Lung (tissue), 12 donors: ENCODE results near the gene MRPS25. TPM values are rescaled to one million over a fixed set of nuclear protein-coding genes. Genes with fewer than 3 reads are reported as not detected.

Experiments
- ATAC-seq: fragments of 200-7000 bp; cut with Tn5 transposase; one replicate; pipeline ENCODE4 v1.9.1; 2020; ENCODE audit warnings: moderate number of reproducible peaks; ENCODE audit not compliant: insufficient read depth, low FRiP score
- DNase-seq, 3 donors: peaks; one replicate each; pipeline ENCODE4 v3.0.0-alpha.2; 2013 to 2017
- H3K27ac ChIP-seq, 2 donors: one replicate each; pipeline ENCODE4 v1.5.1; 2013; ENCODE audit warnings: mild to moderate bottlenecking in 2 of 2, moderate library complexity in 2 of 2, control low read depth in 1 of 2, inconsistent platforms in 1 of 2, low read depth in 1 of 2, low read length in 1 of 2
- H3K27me3 ChIP-seq, 3 donors: one replicate each; pipeline ENCODE4 v1.5.1; 2013; ENCODE audit warnings: low read length in 2 of 3; ENCODE audit not compliant: control insufficient read depth in 3 of 3, insufficient read depth in 3 of 3
- H3K36me3 ChIP-seq, 4 donors: one replicate each; pipeline ENCODE4 v1.5.1; 2013; ENCODE audit warnings: low read length in 4 of 4, mild to moderate bottlenecking in 1 of 4, moderate library complexity in 1 of 4; ENCODE audit not compliant: control insufficient read depth in 4 of 4, insufficient read depth in 4 of 4
- H3K4me1 ChIP-seq, 5 donors: one replicate each; pipeline ENCODE4 v1.5.1; 2013; ENCODE audit warnings: low read length in 5 of 5, mild to moderate bottlenecking in 2 of 5, moderate library complexity in 1 of 5; ENCODE audit not compliant: control insufficient read depth in 5 of 5, insufficient read depth in 5 of 5
- H3K4me3 ChIP-seq: one replicate; pipeline ENCODE4 v1.5.1; 2013; ENCODE audit warnings: mild to moderate bottlenecking, control low read depth, moderate library complexity
- H3K9ac ChIP-seq, 2 donors: one replicate each; pipeline ENCODE4 v1.5.1; 2013; ENCODE audit warnings: low read length in 2 of 2, control low read depth in 1 of 2; ENCODE audit not compliant: insufficient read depth in 1 of 2
- H3K9me3 ChIP-seq, 4 donors: one replicate each; pipeline ENCODE4 v1.5.1; 2013; ENCODE audit warnings: low read length in 3 of 4, mild to moderate bottlenecking in 1 of 4, moderate library complexity in 1 of 4; ENCODE audit not compliant: control insufficient read depth in 4 of 4, insufficient read depth in 3 of 4
- CTCF ChIP-seq: IDR thresholded peaks from 2 replicates; pipeline ENCODE4 v1.5.1; 2012; ENCODE audit warnings: mild to moderate bottlenecking; ENCODE audit errors: control extremely low read depth, extremely low read depth
- WGBS, 2 donors: extraction: QIAGEN DNeasy Blood & Tissue Kit; methylation state at CpG; one replicate each; pipeline ENCODE4 v1.1.7; 2013; 5-methylcytosine and 5-hydroxymethylcytosine counted together
- polyA plus RNA-seq, 2 donors: library from polyadenylated mRNA; stranded (reverse); fragments of 200-250 nt; gene quantifications; one replicate each; pipeline ENCODE4 v1.2.1, GENCODE V29; 2013
- total RNA-seq, 2 donors: library from RNA; depleted of rRNA in 1 of 2; stranded (reverse); fragments of >200 nt in 1 of 2; gene quantifications; one replicate each; pipeline ENCODE4 v1.2.1, GENCODE V29; 2014 to 2021
- donor health status: control.
- donor health status: control.
- donor health status: Bipolar disorder and iron deficiency.
- donor health status: healthy.
- donor health status: DM: yes; HTN: yes; CAD: no.

The MRPS25 gene
- total and polyA plus RNA-seq, 4 donors = 19.9 to 71.5 (median 57.5) TPM

DNA sequence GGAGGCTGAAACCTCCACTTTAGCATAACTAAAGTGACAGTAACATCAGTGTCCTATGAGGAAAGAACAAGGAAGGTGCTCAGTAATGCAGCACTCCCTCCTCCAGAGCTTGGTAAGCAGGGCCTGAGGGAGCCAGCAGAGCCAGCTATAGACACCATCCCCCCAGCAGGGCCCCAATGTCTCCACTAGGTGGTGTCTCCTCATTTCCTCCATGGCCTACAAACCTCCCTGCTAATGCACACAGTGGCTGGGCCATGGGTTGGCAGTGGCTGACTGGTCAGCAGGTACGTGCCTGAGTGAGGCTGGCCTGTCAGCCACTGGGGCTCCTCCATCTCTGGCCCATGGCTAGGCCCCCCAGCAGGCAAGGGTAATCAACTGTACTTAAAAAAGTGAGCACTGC is 13.6 kb downstream of the MRPS25 start:
- Histone ChIP-seq H3K27me3 (no peaks in the 10 kb centered on the region), H3K9ac (no peak overlapping the region), H3K36me3 (peaks cover 14 to 41% (median 24%) of the 10 kb centered on the region in 4 donors), H3K4me3 (no peak overlapping the region), H3K27ac (no peak overlapping the region), H3K9me3 (no peaks in the 10 kb centered on the region), H3K4me1 (no peaks in the 10 kb centered on the region)
- WGBS, 2 donors = 79 to 95% methylated on average over 1 of the region's 1 CpG
- DNase-seq = peak in 2 of 3 donors; percentile 17 to 20
- TF ChIP-seq CTCF = peak; percentile 8
- peak; percentile 70 for ATAC-seq

DNA sequence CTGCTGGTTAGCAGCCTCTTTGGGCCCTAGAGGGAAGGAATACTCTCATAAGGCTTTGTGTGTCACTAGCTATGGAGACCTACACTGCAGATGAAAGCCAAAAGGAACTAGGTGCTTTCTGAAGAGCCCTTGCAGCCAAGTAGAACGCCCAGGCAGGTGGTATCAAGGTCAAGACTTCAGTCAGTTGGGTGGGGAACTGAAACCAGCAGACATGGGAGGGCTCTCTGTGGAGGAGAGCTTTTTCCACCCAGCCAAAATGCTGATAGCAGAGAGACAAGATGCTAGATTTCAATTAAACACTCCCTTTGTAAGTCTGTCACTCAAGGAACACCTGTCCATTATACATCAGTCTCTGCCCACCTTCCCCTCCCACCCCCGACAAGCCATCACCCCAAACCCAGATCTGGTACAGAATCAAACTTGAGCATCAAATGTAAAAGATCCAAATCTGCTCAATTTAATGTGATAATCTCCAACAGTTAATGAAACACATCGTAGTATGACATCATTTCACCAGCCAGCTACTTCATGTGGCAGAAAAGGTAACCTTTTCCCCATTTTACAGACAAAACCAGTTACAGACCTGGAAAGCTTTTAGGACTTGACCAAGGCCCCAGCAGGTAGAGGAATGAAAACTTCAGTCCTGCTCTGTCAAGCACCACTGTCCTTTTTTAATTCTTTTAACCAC is 14.6 kb downstream of the MRPS25 start:
- no peaks in the 10 kb centered on the region for H3K4me1 ChIP-seq
- H3K9ac ChIP-seq = no peak overlapping the region
- 84 to 89% methylated on average over 3 of the region's 3 CpGs for WGBS, 2 donors
- H3K27me3 ChIP-seq = no peaks in the 10 kb centered on the region
- H3K27ac ChIP-seq = no peak overlapping the region
- no peak for TF ChIP-seq CTCF
- no peaks in the 10 kb centered on the region for H3K9me3 ChIP-seq
- DNase-seq (no peak), ATAC-seq (no peak)
- H3K4me3 ChIP-seq = no peak overlapping the region
- peaks cover 20 to 41% (median 26%) of the 10 kb centered on the region in 4 donors for H3K36me3 ChIP-seq

- Histone ChIP-seq H3K4me1 (no peaks in the 10 kb centered on the region), H3K9ac (no peak overlapping the region), H3K27me3 (no peaks in the 10 kb centered on the region), H3K27ac (no peak overlapping the region), H3K36me3 (peaks cover 20 to 44% (median 34%) of the 10 kb centered on the region in 4 donors), H3K4me3 (no peak overlapping the region), H3K9me3 (no peaks in the 10 kb centered on the region)
- DNase-seq = no peak
- ATAC-seq = no peak
- TF ChIP-seq CTCF = no peak
- WGBS, 2 donors = 97 to 98% methylated on average over 2 of the region's 2 CpGs
Observed at GRCh38 chr3:15049584-15049983, 15.5 kb downstream of the MRPS25 start.
